Fibroblast of skin of right biceps (primary cell): ENCODE data around the gene EPB41L2.

Experiments
- DNase-seq: peaks from one replicate; pipeline ENCODE4 v3.0.0-alpha.2; 2013

EPB41L2 gene

GRCh38 chr6:130859161-130859867 is 203.7 kb downstream of the EPB41L2 start:
- no peak for DNase-seq

DNA sequence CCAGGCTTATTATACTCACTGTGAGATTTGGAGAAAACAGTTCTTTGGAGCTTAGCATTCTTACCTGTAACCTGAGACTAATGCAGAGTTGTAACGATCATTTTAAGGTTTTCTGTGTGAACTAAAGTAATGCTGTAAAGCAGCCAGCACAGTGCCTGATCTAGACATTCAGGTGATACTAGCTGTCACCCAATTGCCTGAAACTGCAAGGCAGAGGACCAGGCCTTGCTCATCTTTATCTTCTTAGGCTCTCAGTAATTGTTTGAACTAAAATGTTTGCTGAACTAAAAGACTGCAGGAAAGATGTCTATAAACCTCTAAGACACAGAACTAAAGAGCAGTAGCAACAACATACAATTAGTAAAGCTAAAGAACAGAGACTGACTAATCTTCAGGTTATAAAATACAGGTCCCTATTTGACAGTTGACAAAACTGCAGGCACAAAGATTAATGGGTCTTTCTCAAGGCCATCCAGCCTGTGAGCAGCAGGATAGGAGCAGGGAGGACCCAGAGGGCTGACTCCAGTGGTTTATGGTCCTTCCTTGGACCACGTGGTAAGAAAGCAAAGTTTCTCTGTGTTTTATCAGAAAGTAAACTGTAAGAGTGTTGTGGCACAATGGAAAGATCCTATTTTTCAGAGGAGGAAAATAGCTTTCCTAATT is 204.4 kb downstream of the EPB41L2 start:
- no peak for DNase-seq

DNA sequence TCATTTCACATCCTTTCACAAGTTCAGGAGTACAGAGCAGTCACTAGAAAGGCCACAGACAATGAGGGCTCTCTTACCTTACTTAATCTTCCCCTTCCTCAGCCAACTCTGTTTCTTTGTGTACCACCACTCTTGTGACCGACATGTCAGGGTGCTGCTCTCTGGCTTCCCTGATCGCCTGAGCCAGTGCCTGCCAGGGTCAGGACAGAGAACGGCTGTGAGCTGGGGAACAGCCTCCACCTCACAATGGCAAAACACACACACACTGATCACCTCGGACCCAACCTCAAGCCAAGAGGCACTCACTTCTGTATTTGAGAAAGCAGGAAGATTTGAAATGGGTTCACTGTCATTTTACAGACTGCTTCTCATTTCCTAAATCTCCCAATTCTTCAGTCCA is 205.0 kb downstream of the EPB41L2 start:
- DNase-seq, result no peak

- peak; percentile 81 for DNase-seq
Observed at GRCh38 chr6:130853555-130854183, 209.4 kb downstream of the EPB41L2 start.

GRCh38 chr6:130852844-130853554 is 210.0 kb downstream of the EPB41L2 start:
- peak; percentile 52 for DNase-seq

- no peak for DNase-seq
Observed at GRCh38 chr6:130851026-130851425, 212.0 kb downstream of the EPB41L2 start.

DNA sequence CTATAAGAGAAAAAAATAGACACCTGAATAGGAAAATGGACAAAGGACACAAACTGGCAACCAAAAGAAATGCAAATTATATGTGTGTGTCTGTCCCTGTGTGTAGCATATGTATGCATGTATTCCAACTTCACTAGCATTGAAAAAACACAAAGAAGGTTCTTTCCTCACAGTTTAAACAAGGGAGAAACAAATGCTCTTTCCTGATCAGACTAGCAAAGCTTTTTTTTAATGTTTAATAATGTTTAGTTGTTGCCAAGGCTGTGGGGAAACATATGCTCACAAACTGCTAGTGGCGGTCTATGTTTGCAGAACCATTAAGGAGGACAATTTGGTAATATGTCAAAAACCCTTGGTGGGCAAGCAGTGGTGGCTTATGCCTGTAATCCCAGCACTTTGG is 213.5 kb downstream of the EPB41L2 start:
- no peak for DNase-seq

DNA sequence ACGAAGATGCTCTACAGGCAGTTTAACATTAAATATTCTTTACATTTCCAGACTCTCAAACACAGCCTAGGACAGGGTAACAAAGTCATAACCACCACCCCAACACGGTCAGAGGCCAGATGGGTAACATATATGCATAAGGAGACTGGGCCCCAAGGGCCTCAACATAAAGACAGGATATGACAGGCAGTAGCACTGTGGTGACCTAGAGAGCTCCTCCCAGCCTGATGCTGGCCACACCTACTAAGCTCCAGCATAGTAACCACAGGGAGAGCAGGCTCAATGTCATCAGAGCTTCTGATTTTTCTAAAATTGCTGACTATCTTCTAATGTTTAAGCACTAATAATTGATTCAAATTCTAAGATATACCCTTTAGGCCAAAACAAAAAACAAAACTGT is 214.1 kb downstream of the EPB41L2 start:
- DNase-seq, result peak; percentile 16

GRCh38 chr6:130847001-130847910 is 215.8 kb downstream of the EPB41L2 start:
- no peak for DNase-seq

GRCh38 chr6:130846501-130846900 is 216.5 kb downstream of the EPB41L2 start:
- no peak for DNase-seq

DNA sequence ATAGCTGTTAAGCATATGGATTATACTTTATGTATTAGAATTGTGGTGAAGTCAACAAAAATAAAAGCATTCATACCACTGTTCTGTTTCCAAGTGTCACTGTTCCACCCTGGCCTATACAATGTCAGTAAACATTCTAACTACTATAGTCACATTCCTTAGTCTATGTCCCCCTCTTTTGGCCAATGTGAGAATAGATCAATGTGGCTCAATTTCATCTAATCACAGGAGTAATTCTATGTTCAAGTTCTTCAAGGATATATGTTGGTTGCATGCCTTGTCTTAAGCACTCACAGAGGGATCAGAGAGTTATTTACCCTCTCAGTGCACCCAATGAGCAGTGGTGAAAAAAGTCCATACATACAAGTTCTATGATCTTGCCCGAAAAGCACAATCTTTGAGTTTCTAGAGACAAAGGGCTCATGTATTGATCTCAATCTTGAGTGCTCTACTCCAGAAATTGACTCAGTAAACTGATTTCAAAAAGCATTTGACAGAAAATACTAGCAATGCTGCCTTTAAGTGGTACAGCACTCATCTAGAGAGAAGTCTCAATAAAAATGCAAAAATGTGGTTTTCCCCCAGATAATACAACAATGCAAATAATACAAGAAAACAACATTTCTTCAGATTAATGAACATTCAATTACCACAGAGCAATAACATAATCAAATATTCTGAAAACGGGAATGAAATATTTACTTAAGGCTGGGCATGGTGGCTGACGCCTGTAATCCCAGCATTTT is 219.3 kb downstream of the EPB41L2 start:
- DNase-seq, result peak; percentile 58

GRCh38 chr6:130841128-130841728 is 221.8 kb downstream of the EPB41L2 start:
- peak; percentile 15 for DNase-seq

DNA sequence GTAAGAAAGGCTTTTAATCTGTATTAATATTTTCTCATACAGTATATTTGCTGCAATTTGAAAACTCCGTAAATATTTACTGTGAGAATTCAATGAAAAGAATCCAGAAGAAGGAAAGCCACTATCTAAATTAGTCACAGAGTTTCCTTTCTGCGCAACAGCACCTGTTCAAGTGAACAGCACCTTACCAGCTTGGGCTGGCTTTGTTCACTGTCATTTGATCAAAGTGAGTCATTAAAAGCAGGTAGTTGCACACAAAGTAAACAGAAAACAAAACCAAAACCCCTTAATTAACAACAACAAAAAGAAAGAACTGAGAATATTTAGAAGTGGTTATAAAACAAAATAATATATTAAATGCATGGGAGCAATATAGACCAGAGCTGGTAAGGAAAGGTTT is 223.0 kb downstream of the EPB41L2 start:
- DNase-seq, result no peak

DNA sequence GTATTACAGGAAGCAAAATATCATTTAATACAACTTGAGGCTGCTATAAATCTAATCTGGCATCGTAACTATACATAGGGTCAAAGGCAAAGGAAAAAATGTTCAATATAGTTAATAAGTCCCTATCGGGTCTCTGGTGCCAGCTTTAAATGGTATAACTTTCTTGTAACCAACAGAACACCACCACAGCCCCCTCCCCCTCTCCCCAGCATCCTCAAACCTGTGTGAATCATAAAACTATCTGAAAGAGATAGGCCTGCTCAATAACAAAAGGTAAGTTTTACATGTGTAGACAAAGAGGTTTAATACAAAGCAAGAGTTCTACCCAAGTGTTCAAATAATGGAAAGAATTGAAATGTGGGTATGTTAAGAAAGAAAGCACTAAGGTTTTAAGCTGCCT is 223.7 kb downstream of the EPB41L2 start:
- DNase-seq, result no peak

DNA sequence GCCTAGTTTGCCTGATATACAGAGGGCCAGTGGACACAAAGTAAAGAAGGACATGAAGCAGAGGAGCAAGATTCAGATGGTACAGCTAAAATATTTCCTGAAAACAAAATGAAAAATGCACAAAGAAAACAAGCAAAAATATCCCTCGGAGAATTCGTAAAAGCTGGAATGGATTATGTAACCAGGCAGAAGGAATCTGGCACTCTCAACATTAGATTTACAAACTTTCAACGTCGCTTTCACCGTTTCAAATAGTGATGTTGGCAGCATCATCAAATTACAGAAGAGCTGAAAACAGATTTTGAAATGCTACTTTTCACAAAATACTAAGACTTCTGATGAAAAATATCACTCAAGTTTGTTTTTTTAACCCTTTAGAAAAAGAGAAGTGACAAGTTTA is 224.1 kb downstream of the EPB41L2 start:
- DNase-seq, result no peak

DNA sequence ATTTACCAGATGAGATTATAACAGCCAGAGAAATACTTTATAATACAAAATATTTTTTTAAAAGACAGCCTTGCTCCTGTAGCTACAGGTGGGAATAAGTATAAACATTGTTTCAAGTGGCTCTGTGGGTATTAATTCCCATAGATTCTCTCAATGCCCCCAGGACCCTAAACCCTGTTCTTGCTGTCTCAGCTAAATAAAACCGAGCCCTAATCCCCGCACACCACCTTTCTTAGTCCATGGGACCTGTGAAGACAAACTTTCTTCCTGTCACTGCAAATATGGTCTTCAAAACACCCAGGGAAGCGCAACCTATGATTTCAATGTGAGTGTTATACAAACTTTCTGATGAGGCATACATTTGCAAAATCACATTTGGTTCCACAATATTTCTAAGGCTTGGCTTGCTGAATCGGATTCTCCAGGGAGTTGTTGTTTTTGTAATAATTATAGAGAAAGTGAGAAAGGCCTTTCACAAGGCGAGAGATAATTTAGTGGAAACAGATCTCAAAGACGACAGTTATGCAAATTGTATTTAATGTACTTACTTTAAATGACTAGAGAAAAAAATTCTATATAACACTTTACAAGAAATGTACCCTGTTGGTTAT is 224.7 kb downstream of the EPB41L2 start:
- DNase-seq, result no peak

GRCh38 chr6:130837067-130837466 is 226.0 kb downstream of the EPB41L2 start:
- DNase-seq, result no peak

DNA sequence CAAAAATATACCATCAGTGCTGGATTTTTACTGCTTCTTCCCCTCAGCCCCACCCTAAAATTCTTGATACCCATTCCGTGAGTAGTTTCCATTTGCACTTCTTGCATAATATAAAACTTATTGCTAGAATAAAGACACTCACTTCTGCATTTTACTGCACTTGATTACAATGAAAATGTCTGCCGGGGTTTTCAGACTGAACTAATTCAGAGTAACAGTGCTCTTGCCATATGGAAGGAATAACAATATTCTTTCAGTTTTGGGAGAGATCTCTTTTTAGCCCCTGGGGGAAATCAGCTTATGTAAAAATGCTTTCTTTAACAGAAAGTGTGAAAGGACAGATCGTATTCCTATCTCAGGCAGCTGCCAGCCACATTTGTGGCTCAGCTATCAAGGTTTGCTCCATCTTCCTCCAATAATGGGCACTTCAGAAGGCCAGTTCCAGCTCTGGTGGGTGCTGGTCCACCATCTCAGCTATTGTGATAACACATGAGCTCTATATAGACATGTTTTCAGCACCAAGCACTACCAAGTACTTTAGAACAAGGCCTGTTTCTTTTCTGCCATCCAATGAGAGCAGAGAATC is 226.9 kb downstream of the EPB41L2 start:
- DNase-seq, result no peak

- no peak for DNase-seq
Observed at GRCh38 chr6:130834482-130835251, 228.4 kb downstream of the EPB41L2 start.

GRCh38 chr6:130833569-130833968 is 229.5 kb downstream of the EPB41L2 start:
- no peak for DNase-seq
